ENCODE results near the gene LENG9.
"Not testable (repeated sequence)": the region's sequence is repeated elsewhere in the genome, so short reads cannot be mapped to it uniquely, and the experiment has no call there.

The LENG9 gene

GRCh38 chr19:54458648-54459281, 4.8 kb downstream of the LENG9 start:
- DNase-seq: no peak

DNA sequence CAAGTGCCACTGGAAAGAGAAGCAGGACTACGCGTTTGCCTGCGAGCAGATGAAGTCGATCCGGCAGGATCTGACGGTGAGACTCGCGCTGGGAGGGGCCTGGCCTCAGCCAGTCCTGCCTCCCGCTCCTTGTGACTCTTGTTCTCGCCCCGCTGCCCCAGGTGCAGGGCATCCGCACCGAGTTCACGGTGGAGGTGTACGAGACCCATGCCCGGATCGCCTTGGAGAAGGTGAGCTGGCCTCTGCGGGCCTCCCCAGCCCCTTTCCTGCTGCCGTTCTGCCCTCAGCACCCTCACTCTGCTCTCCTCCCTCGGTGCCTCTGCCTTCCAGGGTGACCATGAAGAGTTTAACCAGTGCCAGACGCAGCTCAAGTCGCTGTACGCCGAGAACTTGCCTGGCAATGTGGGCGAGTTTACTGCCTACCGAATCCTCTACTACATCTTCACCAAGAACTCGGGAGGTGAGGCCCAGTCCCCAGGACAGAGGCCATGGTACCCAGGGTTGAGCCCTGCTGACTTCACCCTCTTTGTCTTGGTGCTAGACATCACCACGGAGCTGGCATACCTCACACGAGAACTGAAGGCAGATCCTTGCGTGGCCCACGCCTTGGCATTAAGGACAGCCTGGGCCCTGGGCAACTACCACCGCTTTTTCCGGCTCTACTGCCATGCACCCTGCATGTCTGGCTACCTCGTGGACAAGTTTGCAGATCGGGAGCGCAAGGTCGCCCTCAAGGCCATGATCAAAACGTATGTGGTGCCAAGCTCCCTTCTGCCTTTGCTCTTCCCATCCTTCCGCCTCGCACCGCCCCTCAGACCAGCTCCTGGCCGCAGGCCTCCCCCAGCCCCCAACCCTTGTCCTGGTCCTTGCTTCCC, 5.6 kb downstream of the LENG9 start:
- DNase-seq: no peak

DNA sequence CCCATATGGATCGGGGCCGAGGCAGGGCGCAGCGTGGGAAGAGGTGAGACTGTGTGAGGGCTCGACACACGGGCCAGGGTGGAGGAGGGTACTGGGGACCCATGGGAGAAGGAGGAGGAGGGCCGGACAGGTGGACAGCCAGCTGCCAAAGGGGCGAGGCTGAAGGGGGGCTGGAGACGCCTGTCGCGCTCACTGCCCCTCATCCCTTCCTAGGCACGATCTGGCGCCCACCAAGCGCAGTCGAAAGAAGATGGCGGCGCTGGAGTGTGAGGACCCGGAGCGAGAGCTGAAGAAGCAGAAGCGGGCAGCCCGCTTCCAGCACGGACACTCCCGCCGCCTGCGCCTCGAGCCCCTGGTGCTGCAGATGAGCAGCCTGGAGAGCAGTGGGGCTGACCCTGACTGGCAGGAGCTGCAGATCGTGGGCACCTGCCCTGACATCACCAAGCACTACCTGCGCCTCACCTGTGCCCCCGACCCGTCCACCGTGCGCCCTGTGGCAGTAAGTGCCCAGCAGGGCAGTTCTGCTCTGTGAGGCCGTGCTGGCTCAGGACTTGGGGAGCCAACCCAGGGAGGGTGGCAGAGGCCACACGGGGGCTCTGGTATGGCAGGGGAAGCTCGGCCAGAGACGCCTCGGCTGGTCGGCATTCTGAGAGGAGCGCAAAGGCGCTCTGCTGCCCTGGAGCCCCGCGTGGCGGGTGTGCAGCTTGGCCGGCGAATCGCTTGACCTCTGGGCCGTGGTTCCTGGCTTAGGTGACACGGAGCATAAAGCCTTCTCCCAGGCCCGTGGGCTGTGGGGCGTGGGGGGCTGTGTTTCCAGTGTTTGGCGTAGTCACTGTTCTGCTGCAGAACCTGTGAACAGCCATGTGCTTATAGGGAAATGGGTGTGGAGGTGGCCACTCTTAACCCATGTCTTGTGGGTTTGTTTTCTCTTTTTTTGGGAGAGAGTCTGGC, 6.9 kb downstream of the LENG9 start:
- no peak for DNase-seq

GRCh38 chr19:54455786-54456422, 7.7 kb downstream of the LENG9 start:
- DNase-seq: no peak

- no peak for DNase-seq
Observed at GRCh38 chr19:54454781-54455675, 8.6 kb downstream of the LENG9 start.

GRCh38 chr19:54453921-54454780, 9.4 kb downstream of the LENG9 start:
- no peak for DNase-seq

DNA sequence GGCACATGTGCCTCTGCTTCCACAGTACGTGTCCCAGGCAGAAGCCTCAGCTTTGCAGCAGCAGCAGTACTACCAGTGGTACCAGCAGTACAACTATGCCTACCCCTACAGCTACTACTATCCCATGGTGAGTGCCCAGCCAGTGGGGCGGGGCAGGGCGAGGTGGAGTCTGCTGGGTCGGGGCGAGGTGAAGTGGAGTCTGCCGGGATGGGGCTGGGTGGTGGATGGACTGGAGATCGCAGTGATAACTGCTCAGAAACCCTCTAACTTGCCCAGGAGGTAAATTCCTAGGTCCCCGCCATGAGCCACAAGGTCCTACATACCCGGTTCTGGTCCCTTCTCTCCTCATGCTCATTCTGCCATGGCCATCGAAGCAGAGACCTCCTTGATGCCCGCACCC, 11.0 kb downstream of the LENG9 start:
- DNase-seq: no peak

- no peak for DNase-seq
Observed at GRCh38 chr19:54451997-54452396, 11.6 kb downstream of the LENG9 start.

DNA sequence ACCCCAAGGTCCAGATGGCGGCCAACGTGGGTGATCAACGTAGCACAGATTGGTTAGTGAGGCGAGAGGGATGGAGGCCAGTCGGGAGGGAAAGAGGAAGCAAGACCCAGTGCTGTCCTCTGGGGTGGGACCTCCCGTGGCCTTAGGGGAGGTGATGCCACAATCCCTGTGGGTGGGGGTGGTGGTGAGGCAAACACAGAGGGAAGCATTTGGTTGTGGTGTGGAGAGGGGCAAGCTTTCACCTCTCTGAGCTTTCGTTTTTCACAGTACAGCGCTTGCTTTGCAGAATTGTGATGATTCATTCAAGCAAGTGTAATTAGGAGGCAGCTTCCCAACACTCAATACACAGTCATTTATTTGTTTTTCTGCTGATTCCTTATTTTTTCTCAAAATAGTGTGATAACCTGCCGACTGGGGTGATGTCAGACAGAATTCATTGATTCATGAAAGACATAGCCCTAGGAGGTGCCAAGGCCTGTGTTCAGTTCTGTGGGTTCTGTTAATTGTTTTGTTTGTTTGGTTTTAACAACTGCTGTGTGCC, 12.2 kb downstream of the LENG9 start:
- DNase-seq: no peak

GRCh38 chr19:54449701-54450069, 13.9 kb downstream of the LENG9 start:
- DNase-seq: no peak

DNA sequence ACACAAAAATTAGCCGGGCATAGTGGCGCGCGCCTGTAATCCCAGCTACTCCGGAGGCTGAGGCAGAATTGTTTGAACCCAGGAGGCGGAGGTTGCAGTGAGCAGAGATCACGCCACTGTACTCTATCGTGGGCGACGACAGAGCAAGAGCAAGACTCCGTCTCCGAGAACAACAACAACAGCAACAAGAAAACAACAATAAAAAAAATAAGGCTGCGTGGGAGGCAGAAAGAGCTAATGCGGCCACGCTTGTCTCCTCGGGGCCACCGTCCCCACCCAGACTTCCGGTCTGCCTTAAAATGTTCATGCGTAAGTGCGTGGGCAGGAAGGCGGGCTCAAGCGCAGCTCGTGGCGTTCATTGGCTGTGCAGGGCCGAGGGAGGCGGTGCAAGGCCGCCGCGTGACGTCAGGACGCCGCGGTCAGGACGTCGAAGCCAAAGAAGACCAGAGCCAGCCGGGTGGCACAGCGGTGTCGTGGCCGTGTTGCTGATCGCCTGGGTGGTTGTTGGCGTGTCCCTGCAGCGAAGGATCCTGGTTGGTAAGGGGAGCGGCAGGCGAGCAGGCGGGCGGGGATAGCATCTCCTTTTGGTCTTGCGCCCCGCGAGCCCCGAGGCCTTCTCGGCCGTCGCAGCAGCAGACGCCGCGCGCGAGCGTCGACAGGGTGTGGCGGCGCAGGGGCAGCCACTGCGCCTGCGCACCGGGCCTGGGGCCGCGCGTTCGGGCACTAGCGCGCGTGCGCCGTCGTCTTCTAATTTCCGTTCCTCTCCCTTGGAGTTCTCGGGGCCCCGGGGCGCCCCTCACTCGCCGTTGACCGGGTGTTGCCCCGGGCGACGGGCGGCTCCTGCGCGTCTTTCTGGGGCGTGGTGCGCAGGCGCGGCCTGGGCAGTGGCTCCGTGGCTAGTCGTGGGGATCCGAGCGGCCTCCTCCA, 14.5 kb downstream of the LENG9 start, which contains the start of gene LENG8:
LENG8 (plus strand) TSS at position 426 of the 927 bp plus-strand sequence. CDS start 2,146 bp downstream, outside the sequence.
- DNase-seq: peak; percentile 97

DNA sequence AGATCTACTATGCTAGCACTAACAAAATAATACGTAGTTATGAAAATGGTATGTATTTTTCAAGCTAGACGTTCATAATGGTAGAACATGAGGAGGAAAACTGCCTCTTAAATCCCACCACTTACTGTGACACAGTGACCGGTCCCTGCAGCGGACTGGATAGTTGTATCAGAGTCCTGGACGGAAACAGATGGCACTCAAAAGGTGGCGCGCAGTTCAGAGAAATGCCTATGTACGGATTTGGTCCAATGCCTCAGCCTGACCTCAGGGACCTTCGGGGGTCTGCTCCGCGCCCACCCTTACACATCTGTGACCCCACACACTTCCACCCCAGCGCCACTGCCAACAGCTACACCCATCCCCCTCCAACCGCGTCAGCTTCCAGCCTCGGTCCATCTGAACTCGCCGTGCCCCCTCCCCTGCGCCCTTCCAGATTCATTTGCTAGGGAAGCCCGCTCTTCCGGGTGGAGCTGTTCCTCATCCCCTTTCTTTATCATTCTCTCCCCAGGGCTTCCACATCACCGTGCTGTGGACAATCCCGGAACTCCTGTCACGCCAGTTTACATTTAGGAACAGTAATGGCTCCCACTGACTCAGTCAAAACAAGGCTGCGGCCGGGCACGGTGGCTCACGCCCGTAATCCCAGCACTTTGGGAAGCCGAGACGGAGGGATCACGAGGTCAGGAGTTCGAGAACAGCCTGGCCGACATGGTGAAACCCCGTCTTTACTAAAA, 15.4 kb downstream of the LENG9 start:
- DNase-seq: peak; percentile 42

GRCh38 chr19:54446349-54446748, 17.2 kb downstream of the LENG9 start:
- DNase-seq: not testable (repeated sequence)

- DNase-seq: no peak
Observed at GRCh38 chr19:54444737-54445136, 18.8 kb downstream of the LENG9 start.

DNA sequence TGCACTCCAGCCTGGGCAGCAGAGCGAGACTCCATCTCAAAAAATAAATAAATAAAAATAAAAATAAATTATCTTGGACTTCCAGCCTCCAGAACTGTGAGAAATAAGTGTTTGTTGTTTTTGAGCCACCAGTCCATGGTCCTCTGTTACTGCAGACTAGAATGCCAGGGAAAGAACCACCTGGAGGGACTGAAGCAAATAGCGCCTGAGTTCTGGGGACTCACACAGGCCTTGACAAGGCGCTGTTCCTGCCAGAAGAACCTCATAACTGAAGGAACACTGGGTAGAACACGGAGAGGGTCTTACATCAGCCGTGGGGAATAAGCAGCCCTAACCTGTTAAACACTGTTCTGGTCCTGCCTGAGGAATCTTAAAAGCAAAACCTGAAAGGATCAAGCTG, 22.9 kb downstream of the LENG9 start:
- DNase-seq: no peak

DNA sequence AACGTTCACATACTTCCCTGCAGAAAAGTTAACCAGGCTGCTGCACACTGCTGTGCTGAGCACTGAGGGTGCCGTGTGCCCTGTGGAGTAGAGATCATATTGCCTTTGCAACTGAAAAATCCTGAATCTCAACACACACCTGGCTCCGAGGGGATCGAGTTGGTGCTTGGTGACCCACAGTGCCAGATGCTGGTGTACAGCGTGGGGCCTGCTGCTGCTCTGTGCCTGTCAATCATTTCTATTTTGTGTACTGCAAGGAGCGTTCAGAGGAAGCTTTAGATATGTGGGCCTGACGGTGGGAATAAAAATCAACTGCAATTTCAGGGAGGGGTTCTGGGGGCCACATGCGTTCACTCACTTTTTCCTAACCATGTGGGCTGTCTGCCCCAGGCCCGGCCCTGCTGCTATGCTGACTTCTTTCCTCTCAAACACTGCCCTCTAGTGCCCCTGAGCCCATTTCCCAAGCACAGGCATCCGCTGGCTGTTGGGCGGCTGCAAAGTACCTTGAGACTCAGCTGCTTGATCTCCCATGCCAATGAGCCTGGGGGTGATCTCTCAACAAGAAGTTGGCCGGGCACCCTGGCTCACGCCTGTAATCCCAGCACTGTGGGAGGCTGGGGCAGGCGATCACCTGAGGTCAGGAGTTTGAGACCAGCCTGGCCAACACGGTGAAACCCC, 24.3 kb downstream of the LENG9 start:
- DNase-seq: peak; percentile 64

GRCh38 chr19:54436628-54437252, 26.8 kb downstream of the LENG9 start:
- DNase-seq: no peak
